Measurements from ENCODE around the gene PBX4.

- TF ChIP-seq CTCF (IDR thresholded peaks at IDR 0.05) (no peak), POLR2A (IDR thresholded peaks at IDR 0.05) (no peak)
Observed at GRCh38 chr19:19661141-19661674, 42.7 kb upstream of the PBX4 start.
